ENCODE results near the gene SLC31A1.
"Not testable (repeated sequence)": the region's sequence is repeated elsewhere in the genome, so short reads cannot be mapped to it uniquely, and the experiment has no call there.

Gene SLC31A1

DNA sequence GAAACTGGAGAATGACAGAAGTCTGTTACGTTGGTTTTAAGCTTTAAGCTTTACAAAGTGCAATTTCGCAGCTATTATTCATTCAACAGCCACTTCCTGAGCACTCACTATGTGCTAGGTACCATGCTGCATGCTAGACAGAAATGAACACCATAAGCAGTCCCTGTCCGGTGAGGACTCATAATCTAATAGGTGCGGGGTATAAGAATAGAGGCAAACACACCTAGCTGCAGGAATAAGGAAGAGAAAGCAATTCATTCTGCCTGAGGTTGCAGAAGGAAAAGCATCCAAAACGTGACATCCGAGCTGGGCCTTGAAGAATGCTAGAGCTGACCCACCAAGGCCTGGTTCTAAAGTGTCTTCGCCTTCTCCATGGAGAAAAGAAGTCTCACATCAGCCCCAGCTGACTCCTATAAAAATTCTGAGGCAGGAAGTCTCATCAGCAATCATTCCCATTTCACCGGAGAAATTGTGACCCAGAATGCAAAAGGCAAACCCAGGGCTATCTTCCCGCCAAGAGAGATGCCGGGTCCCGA is 809 bp upstream of the SLC31A1 start:
- no peak for DNase-seq (ENCODE audit: low spot score)

DNA sequence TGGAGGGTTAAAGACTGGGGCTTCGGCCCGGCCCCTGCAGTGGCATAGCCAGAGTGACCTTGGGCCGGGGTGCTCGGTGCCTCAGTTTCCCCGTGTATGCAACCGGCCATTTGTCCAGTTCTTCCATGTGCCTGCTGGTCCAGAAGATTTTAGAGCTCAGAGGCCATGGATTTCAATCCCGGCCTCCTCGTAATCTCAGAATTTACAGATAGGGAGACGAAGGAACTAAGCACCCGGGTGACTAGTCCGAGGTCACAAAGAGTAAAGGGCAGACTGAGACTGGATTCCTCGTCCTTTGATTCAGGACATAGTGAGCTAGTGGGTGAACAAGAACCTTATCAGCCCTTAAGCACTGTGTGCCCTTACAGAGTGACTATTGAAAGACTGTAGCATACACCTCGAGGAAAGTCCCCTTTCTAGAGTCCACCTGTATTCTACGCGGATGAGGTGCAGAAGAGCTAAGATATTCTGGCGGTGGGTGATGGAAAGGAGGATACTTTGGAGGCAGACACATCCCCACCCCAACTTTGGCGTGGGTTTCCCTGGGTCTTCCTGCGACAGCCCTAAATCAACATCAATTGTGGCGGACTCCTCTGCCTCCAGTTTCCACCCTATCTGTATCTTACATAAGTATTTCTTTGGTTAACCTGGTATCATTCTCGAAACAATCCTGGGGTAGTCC is 597 bp downstream of the SLC31A1 start:
- no peak for DNase-seq (ENCODE audit: low spot score)

GRCh38 chr9:113222482-113222841 is 1.1 kb downstream of the SLC31A1 start:
- DNase-seq (ENCODE audit: low spot score), result no peak

- no peak for DNase-seq (ENCODE audit: low spot score)
Observed at GRCh38 chr9:113223963-113224362, 2.6 kb downstream of the SLC31A1 start.

- DNase-seq (ENCODE audit: low spot score), result no peak
Observed at GRCh38 chr9:113227436-113227835, 6.1 kb downstream of the SLC31A1 start.

- no peak for DNase-seq (ENCODE audit: low spot score)
Observed at GRCh38 chr9:113228130-113228665, 6.9 kb downstream of the SLC31A1 start.

GRCh38 chr9:113231701-113232100 is 10.4 kb downstream of the SLC31A1 start:
- no peak for DNase-seq (ENCODE audit: low spot score)

DNA sequence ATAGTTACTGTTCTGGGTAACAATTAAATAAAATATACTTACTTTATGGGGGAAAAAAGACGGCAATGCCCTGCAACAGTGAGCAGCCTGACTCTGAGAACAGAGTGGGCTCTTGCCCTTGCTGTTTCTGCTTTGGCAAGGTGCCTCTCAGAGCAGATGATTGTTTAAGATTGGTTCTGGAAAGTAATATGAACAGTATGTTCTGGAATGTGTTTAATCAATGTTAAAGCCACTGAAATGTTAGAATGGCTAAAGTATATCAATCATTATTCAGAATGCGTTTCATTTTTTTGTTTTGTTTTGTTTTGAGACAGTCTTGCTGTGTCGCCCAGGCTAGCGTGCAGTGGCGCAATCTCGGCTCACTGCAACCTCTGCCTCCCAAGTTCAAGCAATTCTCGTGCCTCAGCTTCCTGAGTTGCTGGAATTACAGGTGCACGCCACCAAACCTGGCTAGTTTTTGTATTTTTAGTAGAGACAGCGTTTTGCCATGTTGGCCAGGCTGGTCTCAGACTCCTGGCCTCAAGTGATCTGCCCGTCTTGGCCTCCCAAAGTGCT is 14.4 kb downstream of the SLC31A1 start:
- DNase-seq (ENCODE audit: low spot score), result not testable (repeated sequence)

DNA sequence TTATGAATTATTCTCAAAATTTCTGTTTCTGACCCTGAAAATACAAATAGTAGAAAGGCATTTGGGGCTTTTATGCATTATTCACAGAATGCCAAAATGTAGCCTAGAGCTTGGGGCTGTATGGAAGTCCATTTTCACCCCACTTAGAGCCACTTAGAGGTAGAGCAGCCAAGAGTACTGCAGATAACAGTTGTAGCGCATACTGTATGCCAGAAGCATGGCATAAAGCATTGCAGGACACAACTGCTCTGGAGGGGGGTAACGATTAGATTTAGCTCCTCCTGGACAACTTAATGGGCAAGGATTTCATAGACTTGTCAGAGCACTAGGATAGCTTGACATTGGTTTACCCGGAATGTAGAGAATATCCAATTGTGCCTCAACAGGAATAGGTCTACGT is 15.7 kb downstream of the SLC31A1 start:
- DNase-seq (ENCODE audit: low spot score), result no peak

GRCh38 chr9:113238202-113238858 is 17.0 kb downstream of the SLC31A1 start:
- DNase-seq (ENCODE audit: low spot score), result no peak

GRCh38 chr9:113238859-113239232 is 17.5 kb downstream of the SLC31A1 start:
- no peak for DNase-seq (ENCODE audit: low spot score)

- DNase-seq (ENCODE audit: low spot score), result no peak
Observed at GRCh38 chr9:113241161-113241560, 19.8 kb downstream of the SLC31A1 start.

GRCh38 chr9:113244556-113244955 is 23.2 kb downstream of the SLC31A1 start:
- DNase-seq (ENCODE audit: low spot score), result no peak

DNA sequence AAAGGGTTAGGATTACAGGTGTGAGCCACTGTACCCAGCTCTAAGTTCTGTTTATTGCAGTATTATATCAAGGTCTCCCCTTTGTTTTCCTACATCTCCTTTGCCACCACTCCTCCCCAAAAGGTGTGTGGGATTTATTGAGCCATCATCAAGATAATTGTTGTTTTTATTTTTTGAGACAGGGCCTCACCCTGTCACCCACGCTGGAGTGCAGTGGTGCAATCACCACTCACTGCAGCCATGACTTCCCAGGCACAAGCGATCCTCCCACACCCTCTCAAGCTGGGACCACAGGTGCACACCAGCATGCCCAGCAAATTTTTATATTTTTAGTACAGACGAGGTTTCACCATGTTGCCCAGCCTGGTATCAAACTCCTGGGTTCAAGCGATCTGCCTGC is 24.6 kb downstream of the SLC31A1 start:
- no peak for DNase-seq (ENCODE audit: low spot score)

DNA sequence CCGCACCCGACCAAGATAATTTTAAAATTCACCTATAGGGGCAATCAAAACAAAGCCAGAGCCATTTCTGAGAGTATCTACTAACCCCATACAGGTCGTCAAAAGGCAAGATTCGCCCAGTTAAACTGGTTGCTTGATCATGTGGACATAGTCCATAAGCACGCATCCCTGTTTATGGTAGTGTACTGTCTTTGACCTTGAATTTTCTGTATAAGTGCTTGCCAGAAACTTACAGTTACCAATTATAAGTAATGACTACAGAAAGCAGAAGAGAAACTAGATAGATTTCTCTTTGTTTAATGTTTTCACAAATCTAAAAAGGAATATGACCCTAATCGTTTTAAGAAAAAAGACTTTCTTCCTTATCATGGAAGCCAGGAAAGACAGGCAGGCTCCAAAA is 25.6 kb downstream of the SLC31A1 start:
- no peak for DNase-seq (ENCODE audit: low spot score)

DNA sequence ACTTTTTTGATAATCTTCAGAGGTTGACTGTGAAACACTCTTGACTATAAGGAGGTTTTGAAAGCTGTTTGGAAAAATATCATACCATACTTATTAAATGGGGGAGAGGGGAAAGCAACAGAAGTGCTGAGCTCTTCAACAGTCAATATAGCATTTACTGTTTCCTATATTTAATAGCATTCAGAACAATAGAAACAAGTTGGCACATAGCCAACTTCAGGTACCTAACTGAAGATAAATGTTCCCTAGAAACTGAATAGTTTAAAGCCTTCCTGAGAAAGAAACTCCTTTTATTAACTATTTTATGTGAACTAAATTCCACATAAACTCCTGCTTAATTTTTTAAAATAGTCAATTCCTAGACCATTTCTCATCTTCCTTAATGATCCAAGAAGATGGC is 26.3 kb downstream of the SLC31A1 start:
- DNase-seq (ENCODE audit: low spot score), result no peak

DNA sequence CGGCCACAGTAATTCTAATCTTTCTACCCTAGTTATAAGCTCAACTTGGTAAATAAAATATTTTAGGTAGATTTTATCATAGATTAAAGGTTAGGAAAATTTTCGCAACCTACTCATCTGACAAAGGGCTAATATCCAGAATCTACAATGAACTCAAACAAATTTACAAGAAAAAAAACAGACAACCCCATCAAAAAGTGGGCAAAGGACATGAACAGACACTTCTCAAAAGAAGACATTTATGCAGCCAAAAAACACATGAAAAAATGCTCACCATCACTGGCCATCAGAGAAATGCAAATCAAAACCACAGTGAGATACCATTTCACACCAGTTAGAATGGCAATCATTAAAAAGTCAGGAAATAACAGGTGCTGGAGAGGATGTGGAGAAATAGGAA is 28.3 kb downstream of the SLC31A1 start:
- not testable (repeated sequence) for DNase-seq (ENCODE audit: low spot score)

DNA sequence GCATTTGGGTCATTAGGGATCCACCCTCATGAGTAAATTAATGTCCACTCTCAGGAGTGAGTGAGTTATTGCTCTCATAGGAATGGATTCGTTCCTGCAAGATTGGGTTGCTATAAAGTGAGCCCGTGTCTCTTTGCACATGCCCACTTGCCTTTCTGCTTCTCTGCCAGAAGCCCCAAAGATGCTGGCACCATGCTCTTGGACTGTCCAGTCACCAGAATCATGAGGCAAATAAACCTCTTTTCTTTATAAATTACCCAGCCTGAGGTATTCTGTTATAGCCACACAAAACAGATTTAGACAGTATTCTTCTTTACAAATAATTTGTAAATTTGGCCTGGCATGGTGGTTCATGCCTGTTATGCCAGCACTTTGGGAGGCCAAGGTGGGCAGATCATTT is 29.5 kb downstream of the SLC31A1 start:
- no peak for DNase-seq (ENCODE audit: low spot score)

DNA sequence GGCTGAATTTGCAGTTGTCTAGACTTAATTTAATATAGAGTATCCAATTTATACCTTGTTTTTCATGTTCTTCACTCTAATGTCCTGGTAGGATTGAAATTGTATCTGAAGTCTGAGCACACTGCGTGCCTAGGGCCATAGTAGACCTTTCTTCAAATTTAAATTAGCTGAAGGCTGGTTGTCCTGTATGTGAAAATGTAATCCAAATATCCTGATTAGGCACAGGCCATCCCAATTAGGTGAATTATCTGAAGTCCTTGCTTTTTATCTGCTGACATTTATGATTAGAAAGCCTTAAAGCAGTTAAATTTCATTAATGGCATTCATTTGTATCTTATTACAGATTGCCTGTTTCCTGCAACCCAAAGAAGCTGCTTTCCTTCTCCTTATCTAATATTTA is 33.6 kb downstream of the SLC31A1 start:
- DNase-seq (ENCODE audit: low spot score), result no peak

DNA sequence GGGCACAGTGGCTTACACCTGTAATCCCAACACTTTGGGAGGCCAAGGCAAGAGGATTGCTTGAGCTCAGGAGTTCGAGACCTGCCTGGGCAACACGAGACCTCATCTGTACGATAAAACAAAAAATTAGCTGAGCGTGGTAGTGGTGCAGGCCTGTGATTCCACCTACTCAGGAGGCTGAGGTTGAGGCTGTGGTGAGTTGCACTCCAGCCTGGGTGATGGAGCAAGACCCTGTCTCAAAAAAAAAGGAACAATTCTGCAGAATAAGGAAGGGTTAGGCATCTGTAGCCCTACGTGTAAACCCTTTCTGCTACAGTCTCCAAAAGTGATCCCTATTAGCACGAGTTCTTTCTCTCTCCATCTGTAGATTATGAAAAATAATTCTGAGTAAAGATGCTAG is 34.1 kb downstream of the SLC31A1 start:
- no peak for DNase-seq (ENCODE audit: low spot score)

GRCh38 chr9:113257863-113258262 is 36.5 kb downstream of the SLC31A1 start:
- DNase-seq (ENCODE audit: low spot score), result no peak

DNA sequence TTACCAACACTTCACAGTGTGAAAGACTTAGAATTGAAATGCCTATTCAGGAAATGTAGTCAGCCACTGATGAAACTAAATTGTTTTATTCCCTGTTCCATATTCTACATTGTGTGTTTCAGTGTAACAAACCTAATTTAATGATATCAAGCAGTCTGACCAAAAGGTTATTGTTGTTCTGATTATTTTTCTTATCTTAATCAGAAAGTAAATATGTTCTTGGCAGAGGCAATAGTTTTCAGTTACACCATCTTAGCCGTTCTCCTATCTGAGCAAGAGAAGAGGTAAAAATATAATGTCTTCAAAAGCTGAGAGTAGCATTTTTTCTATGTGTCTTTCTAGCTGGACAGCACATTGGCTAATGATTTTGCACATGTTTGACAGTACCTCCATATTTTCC is 36.9 kb downstream of the SLC31A1 start:
- DNase-seq (ENCODE audit: low spot score), result no peak

DNA sequence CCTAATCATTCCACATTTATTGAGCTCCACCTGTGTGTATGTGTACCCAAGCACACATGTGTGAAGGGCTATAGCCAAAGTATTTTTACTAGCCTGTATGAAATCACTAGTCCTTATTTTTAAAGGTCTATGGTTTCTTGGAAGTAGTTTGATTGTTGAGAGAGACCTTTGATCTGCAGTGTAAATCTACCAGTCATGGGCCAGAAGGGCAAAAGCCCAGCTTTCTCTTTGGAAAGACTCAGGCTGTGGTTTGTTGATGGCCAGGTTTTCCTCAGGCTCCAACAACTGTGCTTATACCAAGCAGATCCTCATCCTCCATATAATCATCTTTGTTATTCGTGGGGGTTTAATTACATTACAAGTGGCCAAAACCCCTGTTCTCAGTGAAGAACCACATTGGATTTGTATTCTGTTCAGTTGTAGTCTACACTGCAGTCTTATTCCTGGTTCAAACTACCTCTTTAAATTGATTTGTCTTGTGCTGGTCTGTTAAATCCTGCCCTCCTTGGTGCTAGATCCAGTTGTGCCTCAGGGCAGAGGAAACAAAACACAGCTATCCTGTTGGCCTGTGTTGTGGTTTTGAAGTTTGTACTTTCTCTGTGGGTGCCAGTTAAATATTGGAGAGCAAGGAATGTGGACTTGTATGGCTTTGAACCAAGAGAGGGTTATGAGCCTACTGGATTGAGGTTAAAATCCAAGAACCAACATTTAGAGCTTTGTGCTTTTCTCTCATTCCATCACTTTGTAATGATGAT is 40.8 kb downstream of the SLC31A1 start:
- no peak for DNase-seq (ENCODE audit: low spot score)

Measured in CD4-positive, alpha-beta T cell treated with Interleukin-15 for 4 hours (primary cell).